Measurements from ENCODE around the gene SMC3.
A peak's percentile ranks its signal among the peaks of the same experiment; 100 is the strongest.

The SMC3 gene

GRCh38 chr10:110644598-110645462, 77.3 kb downstream of the SMC3 start:
- no peak for DNase-seq (ENCODE audit: low spot score)
- no peak for FAIRE-seq

DNA sequence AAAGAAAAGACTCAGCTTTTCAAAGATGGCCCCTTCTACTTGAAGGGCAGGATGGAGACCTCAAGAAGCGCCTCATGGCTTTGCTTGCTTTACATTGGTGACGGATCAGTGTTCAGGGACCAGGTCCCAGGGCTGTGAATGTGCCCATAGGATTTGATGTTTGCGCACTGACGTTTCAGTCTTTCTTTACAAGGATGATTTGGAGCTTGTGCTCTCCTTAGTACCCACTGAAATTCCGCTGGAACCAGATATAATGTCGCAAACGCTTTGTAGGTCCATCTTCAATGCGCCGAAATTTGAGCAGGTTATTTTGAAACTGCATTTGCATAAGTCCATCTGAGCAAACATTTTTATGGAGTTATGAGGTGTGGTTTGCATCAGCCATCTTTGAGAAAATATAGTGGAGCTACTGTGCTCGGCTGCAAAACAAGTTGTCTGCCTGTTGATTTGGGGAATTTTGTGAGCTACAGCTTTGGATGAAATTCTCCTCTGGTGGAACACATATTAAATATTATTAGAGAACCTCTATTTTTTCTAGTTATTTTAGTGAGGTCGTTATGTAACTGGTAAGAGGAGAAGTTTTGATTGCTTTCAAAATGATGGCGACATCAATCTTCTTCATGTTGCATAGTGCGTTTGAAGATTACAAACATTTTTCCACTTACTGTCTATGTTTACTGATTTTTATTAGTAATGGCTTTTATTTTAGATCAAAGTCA, 79.1 kb downstream of the SMC3 start:
- DNase-seq (ENCODE audit: low spot score) (no peak), FAIRE-seq (no peak)

- FAIRE-seq: no peak
- DNase-seq (ENCODE audit: low spot score): no peak
Measured at GRCh38 chr10:110647136-110647430, 79.6 kb downstream of the SMC3 start.

- DNase-seq (ENCODE audit: low spot score): no peak
- no peak for FAIRE-seq
Measured at GRCh38 chr10:110648692-110649346, 81.3 kb downstream of the SMC3 start.

- FAIRE-seq: no peak
- no peak for DNase-seq (ENCODE audit: low spot score)
Measured at GRCh38 chr10:110649347-110650264, 82.1 kb downstream of the SMC3 start.

- DNase-seq (ENCODE audit: low spot score): no peak
- FAIRE-seq: no peak
Measured at GRCh38 chr10:110650265-110650668, 82.8 kb downstream of the SMC3 start.

DNA sequence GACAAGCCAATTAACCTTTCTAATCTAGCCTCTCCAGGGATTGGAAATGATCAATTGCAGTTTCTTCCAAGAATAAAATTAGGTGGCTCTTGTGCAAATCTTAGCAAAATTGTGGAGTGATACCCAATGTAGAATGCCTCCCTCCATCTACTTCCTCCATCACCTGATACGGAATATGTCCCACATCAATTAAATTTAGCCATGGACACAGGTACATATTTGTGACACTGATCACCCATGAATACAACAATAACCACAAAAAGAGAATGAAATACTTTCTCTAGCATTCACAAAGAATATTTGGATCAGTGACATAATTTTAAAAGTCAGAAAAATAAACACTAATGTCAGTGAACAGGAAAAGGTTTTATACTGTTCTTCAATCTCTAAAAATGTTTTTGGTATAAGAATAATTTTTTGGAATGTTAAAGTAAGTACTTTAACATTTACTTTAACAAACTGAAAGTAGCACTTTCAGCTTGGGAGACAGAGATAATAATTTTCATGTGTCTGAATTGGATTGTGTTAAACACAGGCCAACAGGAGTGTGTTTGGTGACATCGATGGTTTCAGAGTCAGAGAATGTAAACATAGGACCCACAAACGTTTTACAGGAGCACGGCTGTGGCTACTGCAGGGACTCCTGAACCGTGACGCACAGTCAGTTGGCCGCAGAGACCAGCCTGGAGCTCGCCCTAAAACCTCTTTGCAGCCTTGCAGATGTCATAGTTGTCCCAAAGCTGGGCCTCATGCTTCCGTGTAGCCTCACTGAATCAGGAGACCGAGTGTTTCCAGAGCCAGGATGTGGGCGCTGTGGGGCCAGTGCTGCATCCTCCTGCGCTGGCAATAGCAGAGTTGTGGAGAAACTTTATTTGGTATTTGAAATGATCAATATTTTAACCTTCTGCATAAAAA, 83.8 kb downstream of the SMC3 start:
- FAIRE-seq (peak; percentile 94), DNase-seq (ENCODE audit: low spot score) (peak; percentile 90)

- no peak for DNase-seq (ENCODE audit: low spot score)
- no peak for FAIRE-seq
Measured at GRCh38 chr10:110652475-110653118, 85.1 kb downstream of the SMC3 start.

Measured in RCC 7860 (cell line).